GM03348 (cell line): ENCODE measurements around the gene SLC38A2.

Source experiments
- DNase-seq: peaks from one replicate; pipeline ENCODE4 v3.0.0; 2012; ENCODE audit warnings: low spot score

Gene SLC38A2

DNA sequence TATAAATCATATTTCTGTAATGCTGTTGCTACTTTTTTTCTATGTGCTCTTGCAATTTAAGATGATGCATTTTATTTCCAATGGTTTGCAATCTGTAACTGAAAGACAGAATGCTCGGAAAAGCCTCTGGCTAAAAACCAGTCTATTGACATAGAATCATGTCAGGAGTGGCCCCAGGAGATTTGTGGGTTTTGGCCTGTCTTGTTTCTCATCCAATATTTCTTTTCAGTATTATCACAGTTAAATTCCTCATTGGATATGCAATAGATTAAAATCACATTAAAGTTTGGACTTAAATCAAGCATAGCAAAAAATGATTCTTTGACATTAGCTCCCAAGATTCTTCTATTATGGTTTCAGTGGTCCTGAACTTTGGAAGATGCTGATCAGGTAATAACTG, 19.1 kb upstream of the SLC38A2 start:
- DNase-seq = peak; percentile 35

DNA sequence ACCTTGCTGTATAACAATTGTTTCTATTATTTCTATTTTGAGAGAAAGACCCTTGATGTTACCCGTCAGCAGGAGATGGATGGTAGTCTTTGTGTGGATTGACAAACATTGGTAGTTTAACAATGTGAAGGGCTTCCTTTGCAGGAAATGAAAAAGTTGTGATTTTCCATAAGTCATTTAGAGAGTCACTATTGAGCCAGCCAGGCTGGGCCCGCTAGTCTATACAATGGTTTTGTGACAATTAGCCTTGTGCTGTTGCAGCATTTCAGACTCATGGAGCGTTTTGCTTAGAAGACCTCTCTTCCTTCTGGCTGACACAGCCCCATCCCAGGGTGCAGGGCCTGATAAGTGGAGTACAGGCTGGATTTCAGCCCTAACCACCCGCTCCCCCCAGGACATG, 18.3 kb upstream of the SLC38A2 start:
- DNase-seq = no peak

DNA sequence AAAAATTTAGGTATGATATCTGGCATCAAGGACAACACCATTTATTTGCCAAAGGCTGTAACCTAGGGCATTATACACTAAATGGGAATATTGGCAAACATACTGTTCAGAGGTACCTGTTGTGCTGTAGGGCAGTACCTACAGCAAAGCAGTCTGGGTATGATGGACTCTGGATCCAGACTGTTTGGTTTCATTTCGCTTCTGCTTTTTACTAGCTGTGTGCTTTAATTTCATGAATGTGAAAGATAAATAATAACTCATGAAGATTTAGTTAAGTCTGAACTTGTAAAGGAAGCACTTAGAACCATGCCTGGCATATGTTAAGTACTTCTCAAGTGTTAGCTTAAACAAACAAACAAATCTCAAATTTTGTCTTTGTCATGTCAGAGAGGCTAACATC, 17.7 kb upstream of the SLC38A2 start:
- DNase-seq = no peak

DNA sequence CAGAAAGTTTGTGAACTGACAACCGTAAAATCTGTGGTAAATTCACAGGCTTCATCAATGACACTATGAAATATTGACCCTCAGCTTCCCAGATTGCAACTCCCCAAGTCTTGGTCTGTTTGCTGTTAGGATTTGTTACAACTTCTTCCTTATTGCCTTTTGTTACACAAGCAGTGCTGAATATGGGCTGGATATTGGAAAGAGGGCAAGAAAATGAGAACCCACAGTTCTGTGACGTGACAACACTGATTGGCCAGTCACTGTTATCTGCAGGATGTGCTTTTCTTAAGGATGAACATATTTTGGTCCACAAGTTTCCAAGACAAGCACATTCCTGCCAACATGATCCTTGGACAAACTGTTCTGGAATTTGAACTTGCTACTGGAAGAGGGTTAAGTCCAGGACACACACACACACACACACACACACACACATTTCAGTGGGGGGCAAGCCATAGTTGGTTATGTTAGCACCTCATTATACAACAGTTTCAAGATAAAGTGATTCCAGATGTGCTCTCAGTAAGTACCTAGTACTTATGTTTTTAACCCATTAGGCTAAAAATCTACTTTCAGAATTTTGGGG, 16.6 kb upstream of the SLC38A2 start:
- peak; percentile 59 for DNase-seq

DNA sequence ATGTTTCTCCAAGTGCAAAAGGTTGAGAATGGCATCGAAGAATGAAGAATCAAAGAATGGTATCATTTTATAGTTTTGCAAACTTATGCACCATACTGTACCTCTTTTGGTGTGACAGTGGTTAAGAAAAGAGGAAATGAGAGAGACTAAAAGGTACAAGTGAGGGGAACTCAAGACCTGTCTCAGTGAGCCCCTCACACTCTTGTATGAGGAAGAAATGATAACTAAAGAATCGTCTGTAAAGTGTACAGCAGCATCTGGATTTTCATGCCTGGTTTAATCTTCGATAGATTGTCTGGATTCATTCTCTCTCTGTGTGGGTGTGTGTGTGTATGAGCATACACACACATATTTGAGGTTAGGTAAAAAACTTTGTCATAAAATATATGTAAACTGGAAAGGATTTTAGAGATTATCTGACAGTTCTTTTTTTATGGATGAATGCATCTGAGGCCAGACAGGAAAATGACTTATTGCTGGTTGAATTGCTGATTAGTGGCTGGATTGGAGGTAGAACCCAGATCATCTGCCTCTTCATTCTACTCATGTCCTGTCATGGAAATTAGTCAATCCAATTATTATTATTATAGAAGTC, 16.0 kb upstream of the SLC38A2 start:
- peak; percentile 35 for DNase-seq

DNA sequence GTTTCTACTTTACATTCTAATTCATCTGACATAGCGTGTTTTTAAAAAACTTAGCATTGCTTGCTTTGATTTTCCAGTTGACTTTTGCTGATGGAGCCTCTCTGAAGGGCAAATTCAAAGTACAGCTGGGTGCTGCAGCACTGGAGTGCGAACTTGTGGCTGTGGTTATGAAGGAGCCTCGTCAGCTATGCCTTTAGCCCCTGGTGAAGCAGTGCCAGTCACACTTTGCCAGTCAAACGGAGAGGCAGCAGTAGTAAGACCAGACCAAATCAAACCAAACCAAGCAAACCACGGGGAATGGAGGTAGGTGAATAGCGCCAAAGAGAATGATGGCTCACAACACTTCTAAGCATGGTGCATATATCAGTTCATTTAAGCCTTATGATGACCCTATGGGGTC, 15.1 kb upstream of the SLC38A2 start:
- no peak for DNase-seq

DNA sequence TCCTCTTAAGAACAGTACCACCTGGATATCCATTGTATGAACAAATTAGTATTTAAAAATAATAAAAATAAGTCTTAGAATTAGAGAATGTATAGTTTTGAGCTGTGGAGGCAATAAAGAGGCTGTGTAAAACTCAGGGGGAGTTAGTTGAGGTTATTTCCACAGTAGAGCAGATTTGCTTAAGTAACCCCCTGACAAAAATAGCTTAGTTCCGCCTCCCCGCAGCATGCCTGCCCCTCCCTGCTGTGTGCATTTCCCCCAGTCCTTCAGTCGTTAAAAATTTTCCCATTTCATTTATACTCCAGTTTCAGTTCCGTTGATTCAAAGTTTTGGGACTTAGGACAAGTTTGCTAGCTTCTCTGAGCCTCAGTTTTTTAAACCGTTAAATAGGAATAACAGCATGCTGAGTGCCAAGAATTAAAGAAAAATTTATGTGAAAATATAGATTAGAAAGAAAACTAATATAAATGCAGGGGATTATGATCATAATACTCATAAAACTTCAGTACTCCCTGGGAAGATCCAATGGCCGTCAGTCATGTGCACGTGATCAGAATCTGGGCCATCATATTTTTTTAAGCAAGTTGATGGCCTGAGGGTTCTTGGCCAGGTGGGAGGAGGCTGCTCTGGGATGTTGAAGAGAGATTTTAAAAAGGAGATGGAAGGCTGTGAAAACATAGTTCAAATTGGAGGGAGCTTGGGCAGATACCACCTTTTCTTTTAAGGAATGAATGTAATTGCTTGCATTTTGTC, 14.5 kb upstream of the SLC38A2 start:
- DNase-seq = peak; percentile 41

DNA sequence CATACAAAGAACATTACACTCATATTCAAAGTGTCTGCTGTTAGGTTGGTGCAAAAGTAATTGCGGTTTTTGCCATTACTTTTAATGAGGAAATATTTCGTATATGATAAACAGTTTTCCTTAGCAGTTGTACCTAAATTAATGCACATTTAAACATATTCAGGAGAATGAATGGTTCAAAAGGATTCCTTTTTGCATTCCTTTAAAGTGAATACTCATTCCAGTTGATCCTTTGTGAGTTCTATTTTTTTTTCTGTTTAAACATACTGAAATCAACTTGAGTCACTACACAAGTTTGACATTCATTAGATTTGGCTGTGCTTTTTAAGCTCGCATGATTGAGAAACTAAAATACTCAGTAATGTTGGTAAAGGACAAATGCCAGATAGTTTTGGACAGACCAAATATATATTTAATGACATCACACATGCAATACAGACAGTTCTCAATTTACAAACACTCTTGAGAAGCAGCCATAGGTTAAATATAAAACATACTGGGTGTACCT, 13.8 kb upstream of the SLC38A2 start:
- DNase-seq = peak; percentile 34

DNA sequence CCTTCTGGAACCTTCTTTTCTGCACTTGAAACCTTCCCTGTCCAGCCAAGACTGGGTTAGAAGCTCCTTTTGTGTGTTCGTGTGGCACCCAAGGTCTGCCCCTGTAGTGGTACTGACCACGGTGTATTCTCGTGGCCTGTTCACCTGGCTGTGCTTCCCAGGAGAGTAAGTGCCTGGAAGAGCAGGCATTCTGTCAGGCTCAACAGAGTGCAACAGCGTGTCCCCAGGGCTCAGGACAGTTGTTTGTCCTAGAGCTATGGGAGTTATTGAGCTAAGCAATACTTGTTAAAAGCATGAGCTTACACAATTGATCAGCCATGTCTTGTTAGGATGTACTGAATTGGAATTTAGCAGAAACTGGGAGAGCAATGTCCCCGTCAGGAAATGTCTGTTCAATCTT, 12.9 kb upstream of the SLC38A2 start:
- no peak for DNase-seq

DNA sequence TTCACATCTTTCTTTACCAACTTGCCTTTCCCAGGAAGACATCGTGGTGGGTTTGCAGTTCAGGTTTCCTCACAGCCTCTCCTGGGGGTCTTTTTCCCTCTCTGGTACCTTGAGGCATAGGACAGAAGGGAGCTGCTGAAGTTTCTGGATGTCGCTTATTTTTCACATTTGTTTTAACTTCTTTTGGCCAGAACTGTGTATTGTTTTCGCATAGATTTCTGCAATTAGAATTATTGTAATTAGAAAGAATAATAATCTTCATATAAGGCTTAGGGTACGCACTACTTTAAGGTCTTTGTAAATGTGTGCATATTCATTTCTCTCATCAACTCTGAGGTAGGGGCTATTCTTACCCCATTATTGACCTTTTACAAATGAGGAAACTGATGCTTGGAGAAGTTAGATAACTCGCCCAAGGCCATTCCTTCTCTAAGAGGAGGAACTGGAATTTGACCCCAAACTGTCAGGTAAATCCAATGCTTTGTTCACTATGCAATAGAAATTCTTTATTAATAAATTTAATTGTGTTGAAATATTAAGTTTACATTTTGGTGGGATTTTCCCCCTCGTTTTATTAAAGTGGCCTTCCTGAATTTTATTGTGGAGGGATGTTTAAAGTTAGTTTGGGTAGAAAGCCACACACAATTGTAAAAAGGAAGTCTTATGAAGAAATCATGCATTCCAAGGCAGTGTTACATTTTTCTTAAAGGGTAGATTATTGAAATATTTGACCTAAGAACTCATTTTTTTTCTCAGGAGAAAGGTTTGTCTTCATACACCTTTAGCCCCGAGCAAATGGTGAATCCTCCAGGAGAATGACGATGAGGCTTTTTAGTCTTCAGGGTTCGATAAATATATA, 12.1 kb upstream of the SLC38A2 start:
- DNase-seq = no peak

DNA sequence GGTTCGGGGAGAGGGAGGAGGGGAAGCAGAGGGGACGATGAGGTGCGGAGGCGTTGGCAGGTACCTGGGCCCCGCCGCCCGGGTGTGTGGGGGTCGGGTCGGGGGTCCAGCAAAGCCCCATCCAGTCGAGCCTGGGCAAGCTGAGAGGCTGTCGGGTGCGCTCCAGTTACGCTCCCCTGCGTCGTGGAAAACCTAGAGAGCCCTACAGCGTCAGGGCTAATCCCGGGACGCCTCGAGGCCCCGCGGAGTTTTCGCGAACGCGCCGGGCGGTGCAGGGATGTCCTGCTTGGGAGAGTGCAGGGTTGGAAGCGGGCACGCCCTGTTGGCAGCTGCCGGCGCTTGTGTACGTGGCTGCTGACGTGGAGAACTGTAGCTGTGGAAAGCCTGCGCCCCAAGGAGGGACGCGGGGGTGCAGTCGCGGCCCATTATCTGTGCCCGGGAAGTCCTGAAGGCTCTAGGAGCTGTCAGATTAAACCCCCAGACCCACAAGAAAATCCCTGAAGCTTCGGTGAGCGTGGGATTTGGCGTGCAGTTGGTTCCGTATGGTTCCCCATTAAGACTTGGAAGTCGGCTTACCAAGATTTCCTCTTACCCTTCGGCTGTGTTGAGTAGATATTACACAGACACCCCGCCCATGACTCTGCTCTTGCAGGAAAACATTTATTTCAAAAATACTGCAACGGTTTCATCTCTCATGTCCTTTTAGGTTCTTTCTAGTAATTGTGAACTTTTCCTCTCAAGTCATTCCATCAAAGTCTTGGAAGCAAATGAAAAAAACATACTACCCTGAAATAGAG, 11.3 kb upstream of the SLC38A2 start:
- peak; percentile 78 for DNase-seq

DNA sequence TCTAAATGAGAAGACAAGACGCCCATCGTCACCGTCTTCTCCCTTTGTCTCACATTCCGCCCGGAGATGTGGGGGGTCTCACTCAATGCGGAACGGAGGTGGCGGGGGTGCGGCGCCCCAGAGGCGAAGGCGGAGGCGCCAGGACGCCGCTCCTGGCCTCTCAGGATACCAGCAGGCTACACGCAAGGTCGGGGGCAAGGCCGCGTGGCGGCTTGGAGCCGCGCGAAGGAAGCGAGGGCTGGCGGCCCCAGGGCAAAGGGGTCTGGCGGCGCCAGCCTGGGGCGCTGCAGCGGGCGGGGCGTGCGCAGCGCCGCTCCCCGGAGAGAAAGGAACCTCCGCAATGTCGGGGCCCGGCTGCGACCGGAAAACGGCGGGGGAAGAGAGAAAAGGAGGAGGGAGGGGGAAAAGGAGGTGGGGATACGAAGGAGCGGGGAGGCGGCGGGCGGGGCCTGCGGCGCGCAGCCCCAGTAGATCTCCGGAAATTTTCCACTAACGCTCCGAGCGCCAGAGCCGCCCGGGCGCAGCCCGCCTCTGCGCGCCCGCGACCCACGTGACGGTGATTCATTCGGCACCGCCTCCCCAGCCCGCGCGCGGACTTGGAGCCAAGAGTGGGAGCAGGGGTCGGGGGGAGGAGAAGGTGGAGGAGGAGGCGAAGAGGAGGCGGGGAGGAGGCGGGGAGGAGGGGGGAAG, 10.5 kb upstream of the SLC38A2 start:
- peak; percentile 93 for DNase-seq

DNA sequence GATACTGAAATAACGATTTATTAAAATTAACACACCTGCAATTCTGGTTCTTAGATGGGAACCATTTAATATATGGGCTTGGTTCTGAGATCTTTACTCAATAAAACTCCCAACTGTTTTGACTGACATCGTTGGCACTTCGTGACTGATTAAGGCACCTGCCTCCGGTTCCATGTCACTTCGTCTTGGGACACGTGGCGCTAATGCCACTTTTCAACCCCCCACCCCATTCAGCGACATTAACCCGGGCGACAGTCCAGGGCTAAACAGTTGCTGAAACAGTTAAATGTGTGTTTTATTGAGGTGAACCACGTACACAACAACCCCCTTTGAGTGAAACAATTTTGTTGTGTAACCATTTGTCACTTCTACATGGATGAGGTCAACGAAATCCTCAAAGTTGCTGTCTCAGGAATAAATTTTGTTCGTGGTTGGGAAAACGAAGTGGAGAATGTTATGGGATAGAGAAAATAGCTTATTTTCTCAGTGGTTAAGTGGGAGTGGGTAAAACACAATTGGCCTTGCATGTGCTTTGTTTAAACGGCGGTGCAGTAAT, 9.9 kb upstream of the SLC38A2 start:
- DNase-seq = no peak

DNA sequence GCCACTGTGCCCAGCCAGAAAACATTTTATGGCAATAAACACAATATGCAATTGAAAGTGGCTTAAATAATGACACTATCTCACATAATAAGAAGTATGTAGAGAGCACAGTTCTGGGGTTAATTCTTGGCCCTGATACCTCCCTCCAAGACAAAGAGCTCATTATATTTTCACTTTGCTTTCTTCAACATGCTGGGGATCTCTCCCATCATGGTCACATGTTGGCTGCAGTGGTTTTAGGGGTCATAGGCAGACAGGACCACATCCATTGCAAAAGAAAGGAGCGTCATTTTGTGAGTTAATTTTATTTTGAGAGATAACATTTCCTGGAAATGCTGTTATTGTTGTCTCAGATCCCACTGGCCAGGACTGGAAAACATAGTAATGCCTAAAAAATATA, 8.3 kb upstream of the SLC38A2 start:
- DNase-seq = no peak

DNA sequence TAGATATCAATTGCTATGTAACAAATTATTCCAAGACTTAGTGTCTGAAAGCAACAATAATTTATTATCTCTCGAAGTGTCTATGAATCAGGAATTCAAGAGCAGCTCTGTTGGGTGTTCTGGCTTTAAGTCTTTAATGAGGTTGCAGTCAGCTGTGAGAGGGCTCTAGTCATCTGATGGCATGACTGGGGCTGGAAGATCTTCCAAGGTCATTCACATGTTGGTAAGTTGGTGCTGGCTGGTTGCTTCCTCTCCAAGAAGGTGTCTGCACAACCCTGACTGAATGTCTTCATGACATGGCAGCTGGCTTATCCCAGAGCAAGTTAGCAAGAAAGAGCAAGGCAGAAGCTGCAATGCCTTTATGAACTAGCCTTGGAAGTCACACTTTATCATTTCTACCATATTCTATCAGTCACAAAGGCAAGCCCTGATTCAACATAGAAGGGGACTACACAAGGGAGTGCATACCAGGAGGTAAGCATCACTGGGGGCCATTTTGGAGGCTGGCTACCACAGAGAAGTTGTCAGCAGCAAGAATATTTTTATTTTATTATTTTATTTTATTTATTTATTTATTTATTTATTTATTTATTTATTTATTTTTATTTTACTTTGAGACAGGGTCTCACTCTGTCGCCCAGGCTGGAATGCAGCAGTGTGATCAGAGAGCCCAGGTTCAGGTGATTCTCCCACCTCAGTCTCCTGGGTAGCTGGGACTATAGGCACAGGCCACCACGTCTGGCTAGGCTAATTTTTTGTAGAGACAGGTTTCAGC, 7.6 kb upstream of the SLC38A2 start:
- DNase-seq = no peak

DNA sequence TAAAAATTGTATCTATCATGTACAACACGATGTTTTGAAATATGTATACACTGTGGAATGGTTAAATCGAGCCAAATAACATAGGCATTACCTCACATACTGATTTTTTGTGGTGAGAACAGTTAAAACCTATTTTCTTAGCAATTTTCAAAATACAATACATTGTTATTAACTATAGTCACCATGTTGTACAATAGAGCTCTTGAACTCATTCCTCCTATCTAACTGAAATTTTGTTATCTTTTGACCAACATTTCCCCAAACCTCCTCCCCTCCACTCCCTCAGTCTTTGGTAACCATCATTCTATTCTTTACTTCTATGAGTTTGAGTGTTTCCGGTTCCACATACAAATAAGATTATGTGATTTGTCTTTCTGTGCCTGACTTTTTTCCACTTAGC, 6.8 kb upstream of the SLC38A2 start:
- no peak for DNase-seq

DNA sequence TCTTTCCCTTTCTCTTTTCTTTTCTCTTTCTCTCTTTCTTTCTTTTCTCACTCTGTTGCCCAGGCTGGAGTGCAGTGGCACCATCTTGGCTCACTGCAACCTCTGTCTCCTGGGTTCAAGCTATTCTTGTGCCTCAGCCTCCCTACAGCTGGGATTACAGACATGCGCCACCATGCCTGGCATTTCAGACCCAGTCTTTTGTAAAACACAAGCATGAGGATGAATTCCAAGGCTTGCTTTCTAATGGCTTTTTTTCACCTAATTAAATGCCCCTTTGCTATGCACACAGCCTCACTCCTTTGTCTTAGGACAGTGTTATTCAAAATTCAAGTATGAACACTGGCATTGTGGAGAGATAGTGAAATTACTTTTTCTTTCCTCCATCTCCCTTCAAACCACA, 6.0 kb upstream of the SLC38A2 start:
- no peak for DNase-seq

DNA sequence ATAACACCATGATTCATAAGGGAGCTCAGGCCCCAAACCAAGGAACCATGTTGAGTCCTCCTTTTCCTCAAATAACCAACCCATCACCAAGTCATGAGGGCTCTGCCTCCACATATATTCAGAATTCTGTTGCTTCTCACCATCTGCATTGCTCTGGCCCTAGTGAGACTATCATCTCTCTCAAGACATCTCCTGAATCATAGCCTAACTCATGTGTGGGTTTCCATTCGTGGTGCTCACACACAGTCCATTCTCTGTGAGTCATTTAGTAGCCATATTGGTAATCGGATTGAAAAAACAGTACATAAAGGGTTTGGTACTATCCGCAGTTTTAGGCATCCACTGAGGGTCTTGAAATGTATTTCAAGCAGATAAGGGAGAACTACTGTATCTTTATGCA, 5.1 kb upstream of the SLC38A2 start:
- no peak for DNase-seq

DNA sequence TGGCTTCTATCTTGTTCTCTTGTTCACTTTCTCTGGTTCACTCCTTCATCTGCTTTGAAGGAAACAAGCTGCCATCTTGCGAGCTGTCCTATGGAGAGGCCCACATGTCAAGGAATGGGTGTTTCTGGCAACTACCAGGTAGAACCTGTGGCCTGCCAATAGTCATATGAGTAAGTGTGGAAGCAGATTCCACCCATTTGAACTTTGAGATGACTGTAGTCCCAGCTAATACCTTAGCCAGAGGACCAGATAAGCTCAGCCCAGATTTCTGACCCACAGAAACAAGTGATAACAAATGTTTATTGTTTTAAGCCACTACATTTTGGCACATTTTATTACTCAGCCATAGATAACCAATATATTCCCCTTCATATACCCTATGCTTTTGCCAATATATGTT, 4.0 kb upstream of the SLC38A2 start:
- DNase-seq = no peak

DNA sequence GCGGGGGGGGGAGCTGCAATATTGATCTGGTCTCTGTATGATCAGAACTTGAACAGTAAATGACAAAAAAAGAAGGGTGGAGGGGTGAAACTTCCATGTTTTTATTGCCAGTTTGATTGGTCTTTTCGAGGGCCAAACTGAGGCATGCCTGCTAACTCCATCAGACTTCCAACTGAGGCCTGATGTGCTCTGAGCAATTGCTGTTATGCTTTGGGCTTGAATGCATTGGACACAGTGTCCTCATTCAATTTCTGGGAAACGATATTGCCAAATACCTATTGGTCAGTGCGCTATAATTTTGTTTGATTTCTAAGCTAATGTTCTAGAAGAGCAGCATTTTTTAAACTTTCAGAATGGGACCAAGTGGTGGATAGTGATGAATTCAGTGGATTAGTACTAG, 2.1 kb upstream of the SLC38A2 start:
- no peak for DNase-seq
